ENCODE results near the gene EIF4EBP3.

DNA sequence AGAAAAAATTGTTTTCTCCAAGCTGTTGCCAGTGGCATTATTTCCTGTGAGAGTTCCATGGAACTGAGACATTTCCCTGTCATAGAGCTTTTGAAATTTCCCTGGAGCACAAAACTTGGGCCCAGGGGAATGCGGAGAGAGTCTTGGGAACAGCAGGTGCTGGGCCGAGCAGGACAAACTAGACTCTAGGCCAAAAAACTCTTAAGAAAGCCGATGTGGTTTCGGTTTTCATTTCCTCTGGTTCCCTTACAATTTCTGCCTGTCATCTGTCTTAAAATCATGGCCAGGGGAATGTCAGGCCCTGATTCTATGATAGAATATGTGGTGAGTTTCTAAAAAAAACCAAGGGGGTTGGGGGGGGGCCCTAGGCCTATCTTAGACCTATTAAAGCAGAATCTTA, 21.7 kb downstream of the EIF4EBP3 start:
- no peak for TF ChIP-seq POLR2A (IDR thresholded peaks at IDR 0.05; ENCODE audit: low read depth, low read length)
- TF ChIP-seq, protein P1, sequence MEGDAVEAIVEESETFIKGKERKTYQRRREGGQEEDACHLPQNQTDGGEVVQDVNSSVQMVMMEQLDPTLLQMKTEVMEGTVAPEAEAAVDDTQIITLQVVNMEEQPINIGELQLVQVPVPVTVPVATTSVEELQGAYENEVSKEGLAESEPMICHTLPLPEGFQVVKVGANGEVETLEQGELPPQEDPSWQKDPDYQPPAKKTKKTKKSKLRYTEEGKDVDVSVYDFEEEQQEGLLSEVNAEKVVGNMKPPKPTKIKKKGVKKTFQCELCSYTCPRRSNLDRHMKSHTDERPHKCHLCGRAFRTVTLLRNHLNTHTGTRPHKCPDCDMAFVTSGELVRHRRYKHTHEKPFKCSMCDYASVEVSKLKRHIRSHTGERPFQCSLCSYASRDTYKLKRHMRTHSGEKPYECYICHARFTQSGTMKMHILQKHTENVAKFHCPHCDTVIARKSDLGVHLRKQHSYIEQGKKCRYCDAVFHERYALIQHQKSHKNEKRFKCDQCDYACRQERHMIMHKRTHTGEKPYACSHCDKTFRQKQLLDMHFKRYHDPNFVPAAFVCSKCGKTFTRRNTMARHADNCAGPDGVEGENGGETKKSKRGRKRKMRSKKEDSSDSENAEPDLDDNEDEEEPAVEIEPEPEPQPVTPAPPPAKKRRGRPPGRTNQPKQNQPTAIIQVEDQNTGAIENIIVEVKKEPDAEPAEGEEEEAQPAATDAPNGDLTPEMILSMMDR (conservative IDR thresholded peaks at IDR 0.05; ENCODE audit: low read depth, low read length) = no peak
- no peak for TF ChIP-seq CEBPB (IDR thresholded peaks at IDR 0.05; ENCODE audit: low read depth, low read length)
- TF ChIP-seq, protein P2, sequence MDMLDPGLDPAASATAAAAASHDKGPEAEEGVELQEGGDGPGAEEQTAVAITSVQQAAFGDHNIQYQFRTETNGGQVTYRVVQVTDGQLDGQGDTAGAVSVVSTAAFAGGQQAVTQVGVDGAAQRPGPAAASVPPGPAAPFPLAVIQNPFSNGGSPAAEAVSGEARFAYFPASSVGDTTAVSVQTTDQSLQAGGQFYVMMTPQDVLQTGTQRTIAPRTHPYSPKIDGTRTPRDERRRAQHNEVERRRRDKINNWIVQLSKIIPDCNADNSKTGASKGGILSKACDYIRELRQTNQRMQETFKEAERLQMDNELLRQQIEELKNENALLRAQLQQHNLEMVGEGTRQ (IDR thresholded peaks at IDR 0.05; ENCODE audit: low read depth, low read length) = no peak
